A549 treated with CORT108297 at 1 μM for 4 hours (cell line): ENCODE measurements around the gene CRNKL1. TPM values are rescaled to one million over a fixed set of nuclear protein-coding genes. Genes with fewer than 3 reads are reported as not detected.

Experiments
- total RNA-seq: library from RNA; stranded (reverse); fragments of 200-300 nt; extraction: Qiagen RNA extraction; gene quantifications from 5 replicates; pipeline ENCODE4 v1.2.3, GENCODE V29; 2022

CRNKL1 gene
- 21.7 to 25.1 TPM (median 23.4 TPM) in 5 replicates for total RNA-seq

GRCh38 chr20:20052074-20052970 lies at the start of gene CRNKL1, which contains the start of gene CFAP61:
CRNKL1 (minus strand) TSS chr20:20052466; CDS start chr20:20052342, 124 bp downstream.
CFAP61 (plus strand) TSS chr20:20052532; CDS start chr20:20056654, 4,122 bp downstream.

DNA sequence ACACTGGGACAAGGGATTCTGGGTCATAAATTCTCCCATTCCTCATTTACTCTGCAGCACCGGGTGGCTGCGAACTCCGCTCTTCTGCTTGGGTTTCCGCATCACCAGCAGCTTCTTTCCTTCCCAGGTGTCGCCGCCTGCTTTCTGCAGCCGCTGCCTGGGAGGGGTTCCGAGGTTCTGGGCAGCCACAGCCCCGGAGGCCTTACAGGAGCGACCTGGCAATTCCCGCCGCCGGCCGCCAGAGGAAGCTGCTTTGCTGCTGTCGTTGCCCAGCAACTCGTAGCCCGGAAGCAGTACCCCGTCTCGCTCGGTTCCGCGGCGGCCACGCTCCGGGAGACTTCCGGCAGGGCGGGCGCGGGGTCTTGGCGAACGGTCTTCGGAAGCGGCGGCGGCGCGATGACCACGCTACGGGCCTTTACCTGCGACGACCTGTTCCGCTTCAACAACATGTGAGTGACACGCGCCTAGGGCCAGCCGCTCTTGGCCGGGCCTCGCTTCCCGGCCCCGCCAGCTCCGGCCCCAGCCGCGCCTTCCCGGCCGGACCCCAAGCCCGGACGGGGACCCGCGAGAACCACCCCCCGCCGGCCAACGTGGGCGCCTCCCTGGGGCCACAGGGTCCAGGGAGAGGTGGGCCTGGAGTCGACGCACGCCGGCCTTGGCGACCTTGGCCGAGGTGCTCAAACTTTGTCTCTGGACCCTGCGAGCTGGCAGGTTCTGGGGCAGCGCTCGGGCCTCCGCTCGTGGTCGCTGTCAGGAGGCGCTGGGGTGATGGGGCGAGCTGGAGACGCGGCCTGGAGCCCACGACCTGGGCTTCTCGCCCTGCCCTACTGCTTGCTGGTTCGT lies 35.0 kb downstream of the CRNKL1 start, which contains the start of gene NAA20:
NAA20 (plus strand) TSS at position 362 of the 843 bp plus-strand sequence; CDS start at position 397, 35 bp downstream.

Other genes with a start within 250 kb of the CRNKL1 start
- 140 to 162 TPM (median 142 TPM) in 5 replicates for gene NAA20, start 35.1 kb downstream of the CRNKL1 start, total RNA-seq
- gene CFAP61, start 66 bp upstream of the CRNKL1 start, total RNA-seq = 0.33 to 0.73 TPM (median 0.47 TPM) in 5 replicates